22Rv1 (cell line): ENCODE measurements around the gene PKNOX2.

Experiments
- ZFX ChIP-seq: fragments of 450-650 bp; IDR thresholded peaks from 2 replicates; pipeline ENCODE4 v1.6.1; 2017; ENCODE audit warnings: antibody characterized with exemption, borderline replicate concordance
- TF ChIP-seq, protein P1 (sequence below): fragments of 450-650 bp; IDR thresholded peaks from 2 replicates; pipeline ENCODE4 v1.5.1; 2017; ENCODE audit warnings: mild to moderate bottlenecking

DNA sequence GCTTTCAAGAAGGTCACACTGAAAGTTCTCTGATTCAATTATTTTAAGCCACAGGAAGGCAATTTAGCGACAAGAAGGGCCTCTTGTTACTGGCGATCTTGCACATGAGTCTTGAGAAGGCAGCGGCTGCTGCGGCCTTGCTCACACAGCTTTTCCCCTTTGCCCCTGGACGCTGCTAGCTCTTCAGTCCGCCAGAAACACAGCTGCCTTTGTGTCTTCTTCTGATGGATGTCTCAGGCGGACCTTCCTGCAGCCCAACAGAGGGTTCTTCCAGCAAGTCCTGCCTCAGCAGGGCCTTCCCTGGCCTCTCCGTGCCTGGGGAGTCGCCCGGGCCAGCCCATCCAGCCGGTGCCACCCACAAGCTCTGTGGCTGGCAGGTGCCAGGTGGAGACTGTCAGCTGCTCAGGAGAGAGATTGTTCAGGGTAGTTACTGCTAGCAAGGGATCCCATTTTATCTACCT is 59.4 kb downstream of the PKNOX2 start:
- TF ChIP-seq, protein P1, sequence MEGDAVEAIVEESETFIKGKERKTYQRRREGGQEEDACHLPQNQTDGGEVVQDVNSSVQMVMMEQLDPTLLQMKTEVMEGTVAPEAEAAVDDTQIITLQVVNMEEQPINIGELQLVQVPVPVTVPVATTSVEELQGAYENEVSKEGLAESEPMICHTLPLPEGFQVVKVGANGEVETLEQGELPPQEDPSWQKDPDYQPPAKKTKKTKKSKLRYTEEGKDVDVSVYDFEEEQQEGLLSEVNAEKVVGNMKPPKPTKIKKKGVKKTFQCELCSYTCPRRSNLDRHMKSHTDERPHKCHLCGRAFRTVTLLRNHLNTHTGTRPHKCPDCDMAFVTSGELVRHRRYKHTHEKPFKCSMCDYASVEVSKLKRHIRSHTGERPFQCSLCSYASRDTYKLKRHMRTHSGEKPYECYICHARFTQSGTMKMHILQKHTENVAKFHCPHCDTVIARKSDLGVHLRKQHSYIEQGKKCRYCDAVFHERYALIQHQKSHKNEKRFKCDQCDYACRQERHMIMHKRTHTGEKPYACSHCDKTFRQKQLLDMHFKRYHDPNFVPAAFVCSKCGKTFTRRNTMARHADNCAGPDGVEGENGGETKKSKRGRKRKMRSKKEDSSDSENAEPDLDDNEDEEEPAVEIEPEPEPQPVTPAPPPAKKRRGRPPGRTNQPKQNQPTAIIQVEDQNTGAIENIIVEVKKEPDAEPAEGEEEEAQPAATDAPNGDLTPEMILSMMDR, result no peak
- no peak for TF ChIP-seq ZFX
